Adrenal gland (tissue), 5 donors: ENCODE measurements around the gene NRARP.

Experiments
- POLR2A ChIP-seq, 2 donors: fragments of 450-650 bp; IDR thresholded peaks; one replicate each; pipeline ENCODE4 v1.6.1; 2017; ENCODE audit warnings: antibody characterized with exemption in 2 of 2, mild to moderate bottlenecking in 2 of 2, moderate library complexity in 1 of 2
- TF ChIP-seq, protein P1 (sequence below), 6 experiments: fragments of 450-650 bp in 4 of 6; fragments of 200-600 bp in 2 of 6; sonication (generic) in 1 of 6; IDR thresholded peaks; 1 replicate in 5 of 6; 2 replicates in 1 of 6; pipeline versions ENCODE4 v1.5.1 to v1.8.0; 2016 to 2021; ENCODE audit warnings: antibody characterized with exemption in 6 of 6, mild to moderate bottlenecking in 2 of 6, moderate library complexity in 1 of 6
- donor health status: DM: no; HTN: no; CAD: no.

- TF ChIP-seq POLR2A (IDR thresholded peaks at IDR 0.05) = no peak
- TF ChIP-seq, protein P1, sequence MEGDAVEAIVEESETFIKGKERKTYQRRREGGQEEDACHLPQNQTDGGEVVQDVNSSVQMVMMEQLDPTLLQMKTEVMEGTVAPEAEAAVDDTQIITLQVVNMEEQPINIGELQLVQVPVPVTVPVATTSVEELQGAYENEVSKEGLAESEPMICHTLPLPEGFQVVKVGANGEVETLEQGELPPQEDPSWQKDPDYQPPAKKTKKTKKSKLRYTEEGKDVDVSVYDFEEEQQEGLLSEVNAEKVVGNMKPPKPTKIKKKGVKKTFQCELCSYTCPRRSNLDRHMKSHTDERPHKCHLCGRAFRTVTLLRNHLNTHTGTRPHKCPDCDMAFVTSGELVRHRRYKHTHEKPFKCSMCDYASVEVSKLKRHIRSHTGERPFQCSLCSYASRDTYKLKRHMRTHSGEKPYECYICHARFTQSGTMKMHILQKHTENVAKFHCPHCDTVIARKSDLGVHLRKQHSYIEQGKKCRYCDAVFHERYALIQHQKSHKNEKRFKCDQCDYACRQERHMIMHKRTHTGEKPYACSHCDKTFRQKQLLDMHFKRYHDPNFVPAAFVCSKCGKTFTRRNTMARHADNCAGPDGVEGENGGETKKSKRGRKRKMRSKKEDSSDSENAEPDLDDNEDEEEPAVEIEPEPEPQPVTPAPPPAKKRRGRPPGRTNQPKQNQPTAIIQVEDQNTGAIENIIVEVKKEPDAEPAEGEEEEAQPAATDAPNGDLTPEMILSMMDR (IDR thresholded peaks at IDR 0.05) = no peak
Observed at GRCh38 chr9:137275203-137275587, 26.9 kb downstream of the NRARP start.
